EL (cell line): ENCODE measurements around the gene CEP20.

Experiments
- DNase-seq: peaks from one replicate; pipeline ENCODE4 v3.0.0-alpha.2; 2016

The CEP20 gene

GRCh38 chr16:15827709-15828343 is 60.6 kb downstream of the CEP20 start:
- DNase-seq: no peak

- no peak for DNase-seq
Observed at GRCh38 chr16:15827299-15827698, 61.1 kb downstream of the CEP20 start.

- no peak for DNase-seq
Observed at GRCh38 chr16:15825750-15826305, 62.6 kb downstream of the CEP20 start.

GRCh38 chr16:15822957-15823356 is 65.4 kb downstream of the CEP20 start:
- DNase-seq: no peak

GRCh38 chr16:15820837-15821236 is 67.6 kb downstream of the CEP20 start:
- no peak for DNase-seq

- no peak for DNase-seq
Observed at GRCh38 chr16:15819046-15819445, 69.4 kb downstream of the CEP20 start.

GRCh38 chr16:15817446-15817845 is 71.0 kb downstream of the CEP20 start:
- no peak for DNase-seq

GRCh38 chr16:15816228-15816627 is 72.2 kb downstream of the CEP20 start:
- no peak for DNase-seq
